ENCODE measurements around the gene JSRP1.
A peak's percentile ranks its signal among the peaks of the same experiment; 100 is the strongest.

The JSRP1 gene

GRCh38 chr19:2282862-2283237 lies 26.6 kb upstream of the JSRP1 start:
- TF ChIP-seq GABPA (IDR thresholded peaks at IDR 0.05; ENCODE audit: low read depth) (no peak), SPI1 (IDR thresholded peaks at IDR 0.05; ENCODE audit: borderline replicate concordance, low read depth) (no peak), CTCF (IDR thresholded peaks at IDR 0.05; ENCODE audit: insufficient read depth, low read length) (no peak), REST (IDR thresholded peaks at IDR 0.05; ENCODE audit: insufficient replicate concordance, low read depth) (no peak), POLR2AphosphoS5 (IDR thresholded peaks at IDR 0.05; ENCODE audit: low read depth) (no peak)
- no peak for DNase-seq (ENCODE audit: low read depth in 1 of 2, low spot score in 1 of 2)
- Histone ChIP-seq H3K4me3 (replicated peaks; ENCODE audit: insufficient read depth, low read length) (no peak overlapping the region), H3K27ac (replicated peaks) (peak overlapping the region; percentile 80), H3K27me3 (ENCODE audit: insufficient read depth, poor library complexity, severe bottlenecking) (no peaks in the 10 kb centered on the region)

- DNase-seq (ENCODE audit: low read depth in 1 of 2, low spot score in 1 of 2), result peak in 1 of 2 experiments; percentile 90
- H3K4me3 ChIP-seq (replicated peaks; ENCODE audit: insufficient read depth, low read length), result peak within 1 kb of the TSS; percentile 44
These were observed 26.0 kb upstream of the JSRP1 start, which contains the start of gene PEAK3 for GRCh38 chr19:2282062-2282861. PEAK3 (minus strand) TSS chr19:2282175; CDS start chr19:2280931, 1,244 bp downstream.

More at GRCh38 chr19:2282062-2282861, 26.0 kb upstream of the JSRP1 start, which contains the start of gene PEAK3:
- Histone ChIP-seq H3K27me3 (ENCODE audit: insufficient read depth, poor library complexity, severe bottlenecking) (no peaks in the 10 kb centered on the region), H3K27ac (replicated peaks) (peak within 1 kb of the TSS; percentile 80)
- peak; percentile 77 for TF ChIP-seq SPI1 (IDR thresholded peaks at IDR 0.05; ENCODE audit: borderline replicate concordance, low read depth)
- 0 out of 2 replicates have a peak, but pooled peaks have one; percentile 7 for TF ChIP-seq GABPA (IDR thresholded peaks at IDR 0.05; ENCODE audit: low read depth)
- peak; percentile 63; the same call in 1 of the 2 replicates for TF ChIP-seq POLR2AphosphoS5 (IDR thresholded peaks at IDR 0.05; ENCODE audit: low read depth)
- no peak for TF ChIP-seq CTCF (IDR thresholded peaks at IDR 0.05; ENCODE audit: insufficient read depth, low read length)
- no peak for TF ChIP-seq REST (IDR thresholded peaks at IDR 0.05; ENCODE audit: insufficient replicate concordance, low read depth)
